NOMO-1 (cell line): Measurements from ENCODE around the gene G6PC1.

ENCODE experiments used
- DNase-seq, 2 experiments: peaks; one replicate each; lab custom pipeline; 2025; ENCODE audit not compliant: unreplicated experiment in 2 of 2; lab: John Stamatoyannopoulos, UW

Gene G6PC1

GRCh38 chr17:42929497-42929844 is 28.9 kb downstream of the G6PC1 start:
- no peak for DNase-seq

GRCh38 chr17:42937712-42938596 is 37.4 kb downstream of the G6PC1 start:
- DNase-seq, result peak; percentile 41 to 61

GRCh38 chr17:42944211-42944610 is 43.6 kb downstream of the G6PC1 start:
- no peak for DNase-seq

GRCh38 chr17:42946812-42947211 is 46.2 kb downstream of the G6PC1 start:
- no peak for DNase-seq

GRCh38 chr17:42950044-42950783 is 49.6 kb downstream of the G6PC1 start:
- no peak for DNase-seq
